HepG2 (cell line): Measurements from ENCODE around the gene NAGA. TPM values are rescaled to one million over a fixed set of nuclear protein-coding genes. Genes with fewer than 3 reads are reported as not detected.
A peak's percentile ranks its signal among the peaks of the same experiment; 100 is the strongest.

Experiments used
- AKAP8 ChIP-seq: sonication (generic); formaldehyde crosslinking; IDR thresholded peaks from 2 replicates; pipeline ENCODE4 v1.5.1; 2020; ENCODE audit warnings: mild to moderate bottlenecking, missing genetic modification reagents
- DMTF1 ChIP-seq: sonication (generic); formaldehyde crosslinking; IDR thresholded peaks from 2 replicates; pipeline ENCODE4 v1.4.0; 2020; ENCODE audit warnings: mild to moderate bottlenecking, missing genetic modification reagents
- ESRRA ChIP-seq: sonication (generic); formaldehyde crosslinking; IDR thresholded peaks from 2 replicates; pipeline ENCODE4 v1.5.1; 2020; ENCODE audit warnings: mild to moderate bottlenecking, low read depth, missing genetic modification reagents
- GPBP1L1 ChIP-seq: sonication (generic); formaldehyde crosslinking; IDR thresholded peaks from 2 replicates; pipeline ENCODE4 v1.5.0; 2020; ENCODE audit warnings: mild to moderate bottlenecking, missing genetic modification reagents
- HOXA7 ChIP-seq: sonication (generic); formaldehyde crosslinking; IDR thresholded peaks from 2 replicates; pipeline ENCODE4 v1.8.1; 2022; ENCODE audit warnings: mild to moderate bottlenecking, missing genetic modification reagents, moderate library complexity
- MATR3 ChIP-seq: sonication (generic); formaldehyde crosslinking; IDR thresholded peaks from 2 replicates; pipeline ENCODE4 v1.4.0; 2020; ENCODE audit warnings: missing genetic modification reagents
- SKIL ChIP-seq: sonication (generic); formaldehyde crosslinking; IDR thresholded peaks from 2 replicates; pipeline ENCODE4 v1.8.0; 2022; ENCODE audit warnings: missing genetic modification reagents, mild to moderate bottlenecking, moderate library complexity, borderline replicate concordance
- ZBTB44 ChIP-seq: sonication (generic); formaldehyde crosslinking; IDR thresholded peaks from 2 replicates; pipeline ENCODE4 v1.4.0; 2020; ENCODE audit warnings: missing genetic modification reagents
- ZNF318 ChIP-seq: sonication (generic); formaldehyde crosslinking; IDR thresholded peaks from 2 replicates; pipeline ENCODE4 v1.4.0; 2020; ENCODE audit warnings: mild to moderate bottlenecking, missing genetic modification reagents
- ZNF510 ChIP-seq: sonication (generic); formaldehyde crosslinking; IDR thresholded peaks from 2 replicates; pipeline ENCODE4 v1.4.0; 2020; ENCODE audit warnings: low read depth, mild to moderate bottlenecking, missing genetic modification reagents
- ZNF777 ChIP-seq: sonication (generic); formaldehyde crosslinking; IDR thresholded peaks from 2 replicates; pipeline ENCODE4 v1.4.0; 2020; ENCODE audit warnings: missing genetic modification reagents
- polyA plus RNA-seq, 8 experiments: library from polyadenylated mRNA; depleted of rRNA in 3 of 8; stranded (reverse) in 7 of 8; unstranded in 1 of 8; fragments of >200 nt; fragmentation: Illumina TruSeq in 4 of 8; extraction: Trizol in 4 of 8; gene quantifications; 2 replicates each; pipeline versions ENCODE4 v1.2.1 to v1.2.3, GENCODE V29; 2011 to 2016; ENCODE audit warnings: low read depth in 4 of 8, missing spikeins in 1 of 8, mixed read lengths in 1 of 8; ENCODE audit not compliant: insufficient read depth in 1 of 8
- total RNA-seq, 5 experiments: library from RNA; depleted of rRNA; stranded (reverse); fragments of >200 nt; fragmentation: Illumina TruSeq; extraction: Trizol; gene quantifications; 2 replicates each; pipeline ENCODE4 v1.2.3, GENCODE V29; 2016; ENCODE audit warnings: low read depth in 1 of 5

The NAGA gene
- total and polyA plus RNA-seq, 2 of the 13 experiments (the other 11 are each of a cell fraction or from before 2014, with no cell fraction given): 15.1 to 23.4 TPM

GRCh38 chr22:42070517-42071422 lies at the start of gene NAGA (continued):
- TF ChIP-seq GPBP1L1 (CRISPR knock-in tag) (no peak), AKAP8 (CRISPR knock-in tag) (peak; percentile 75; the same call in 1 of the 2 replicates), HOXA7 (CRISPR knock-in tag) (0 out of 2 replicates have a peak, but pooled peaks have one; percentile 73), DMTF1 (CRISPR knock-in tag) (no peak), ZNF318 (CRISPR knock-in tag) (no peak), ZBTB44 (no peak), ZNF777 (CRISPR knock-in tag) (0 out of 2 replicates have a peak, but pooled peaks have one; percentile 55), SKIL (peak; percentile 44; the same call in 1 of the 2 replicates), MATR3 (no peak), ESRRA (CRISPR knock-in tag) (peak; percentile 64; the same call in 1 of the 2 replicates), ZNF510 (CRISPR knock-in tag) (no peak)
